Esophagus mucosa (tissue), 1 donor: ENCODE data around the gene TGOLN2. TPM values are rescaled to one million over a fixed set of nuclear protein-coding genes. Genes with fewer than 3 reads are reported as not detected.

ENCODE experiments used
- ATAC-seq: fragments of 200-7000 bp; cut with Tn5 transposase; one replicate; pipeline ENCODE4 v1.9.1; 2020
- total RNA-seq: library from RNA; stranded (reverse); gene quantifications from one replicate; pipeline ENCODE4 v1.2.4, GENCODE V29; 2023
- donor health status: DM: yes; HTN: yes; CAD: no.

Gene TGOLN2
- total RNA-seq, 1 donor from 2014 or later = 31.0 TPM

- peak; percentile 20 for ATAC-seq
Measured at GRCh38 chr2:85308896-85309555, 18.8 kb downstream of the TGOLN2 start.

- ATAC-seq = no peak
Measured at GRCh38 chr2:85308201-85308600, 19.6 kb downstream of the TGOLN2 start.

- ATAC-seq = no peak
Measured at GRCh38 chr2:85307527-85307897, 20.3 kb downstream of the TGOLN2 start.

DNA sequence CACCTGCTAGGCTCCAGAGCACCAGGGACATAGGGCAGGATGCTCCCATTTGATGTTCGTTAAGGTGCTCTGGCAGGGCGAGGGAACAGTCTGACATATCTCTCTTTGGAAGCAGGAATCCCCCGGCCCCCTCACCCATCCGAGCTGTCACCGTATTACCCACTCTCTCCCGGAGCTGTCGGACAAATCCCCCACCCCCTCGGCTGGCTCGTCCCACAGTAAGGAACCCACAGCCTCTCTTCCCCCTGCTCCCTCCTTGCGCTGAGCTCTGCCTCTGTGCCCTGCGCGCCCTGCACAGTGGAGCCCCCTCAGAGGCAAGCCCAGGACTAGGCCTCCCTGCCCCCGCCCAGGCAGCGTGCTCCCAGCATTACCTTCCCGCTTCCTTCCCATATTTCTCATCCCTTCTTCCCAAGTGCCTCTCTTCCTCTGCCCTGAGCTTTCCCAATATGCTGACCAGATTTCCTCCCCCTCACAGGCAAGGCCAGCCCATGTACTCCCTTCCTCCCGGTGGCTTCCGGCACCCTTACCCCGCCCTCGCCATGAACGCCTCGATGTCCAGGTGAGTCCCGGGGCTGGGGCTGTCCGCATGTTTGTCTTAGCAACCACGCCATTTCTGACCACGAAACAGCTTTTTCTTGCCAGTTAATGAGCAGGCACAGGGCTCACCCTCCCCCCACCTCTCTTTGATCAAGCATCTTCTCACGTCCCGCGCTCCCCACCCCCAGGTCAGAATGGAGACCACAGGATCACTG, 23.8 kb downstream of the TGOLN2 start:
- ATAC-seq = no peak

DNA sequence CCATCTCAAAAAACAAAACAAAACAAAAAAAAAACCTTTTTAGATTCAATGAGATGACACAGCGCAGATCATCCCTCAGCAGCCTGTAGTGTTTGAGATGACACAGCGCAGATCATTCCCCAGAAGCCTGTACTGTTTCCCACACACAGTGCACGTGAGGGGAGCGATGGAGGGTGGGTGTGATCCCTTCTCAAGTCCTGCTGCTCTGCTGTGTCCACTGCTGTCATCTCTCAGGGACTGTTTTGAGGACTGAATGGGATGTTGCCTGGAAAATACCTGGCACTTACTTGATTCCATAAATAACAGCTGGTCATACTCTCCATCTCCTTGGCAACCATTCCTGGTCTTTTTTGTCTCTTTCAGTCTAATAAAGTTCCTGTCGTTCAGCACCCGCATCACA, 25.7 kb downstream of the TGOLN2 start:
- no peak for ATAC-seq

GRCh38 chr2:85291425-85292023, 36.3 kb downstream of the TGOLN2 start:
- no peak for ATAC-seq

GRCh38 chr2:85288244-85288725, 39.5 kb downstream of the TGOLN2 start:
- ATAC-seq = peak; percentile 95

DNA sequence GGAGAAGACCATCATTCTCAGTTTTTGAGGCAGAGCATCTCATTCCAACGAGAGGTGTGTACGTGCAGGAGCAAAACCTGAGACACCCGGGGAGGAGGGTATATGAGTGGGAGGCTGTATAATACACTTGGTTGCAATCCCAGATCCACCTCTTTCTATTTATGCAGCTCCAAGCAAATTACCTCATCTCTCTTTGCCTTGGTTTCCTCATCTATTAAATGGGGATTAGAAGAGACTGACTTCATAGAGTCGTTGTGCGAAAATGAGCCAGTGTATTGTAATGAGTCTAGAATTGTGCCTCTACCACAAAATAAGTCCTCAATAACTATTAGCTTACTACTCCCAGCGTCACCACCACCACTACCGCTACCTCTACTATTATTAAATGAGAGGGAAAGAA, 40.1 kb downstream of the TGOLN2 start:
- peak; percentile 52 for ATAC-seq

- no peak for ATAC-seq
Measured at GRCh38 chr2:85286918-85287317, 40.9 kb downstream of the TGOLN2 start.

- no peak for ATAC-seq
Measured at GRCh38 chr2:85283641-85284040, 44.1 kb downstream of the TGOLN2 start.

DNA sequence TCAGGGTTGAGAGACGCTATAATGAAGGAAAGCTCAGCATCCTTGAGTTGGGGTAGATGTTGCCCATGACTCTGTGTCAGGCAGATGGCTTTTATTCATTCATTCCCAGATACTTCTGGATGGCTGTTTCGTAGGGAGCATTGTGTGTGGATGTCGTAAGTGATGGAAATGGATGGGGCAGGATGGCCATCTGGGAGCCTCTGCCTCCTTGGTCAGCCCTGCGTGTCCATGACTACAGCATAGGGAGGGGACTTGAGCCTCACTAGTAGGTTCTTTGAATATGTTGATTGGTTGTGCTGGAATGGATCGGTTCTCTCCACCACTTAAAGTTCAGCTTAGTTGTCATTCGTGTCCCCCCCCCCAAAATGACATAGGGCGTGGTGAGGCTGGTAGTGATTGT, 44.9 kb downstream of the TGOLN2 start:
- ATAC-seq = no peak

GRCh38 chr2:85281553-85281952, 46.2 kb downstream of the TGOLN2 start:
- no peak for ATAC-seq

GRCh38 chr2:85278361-85278760, 49.4 kb downstream of the TGOLN2 start:
- ATAC-seq = no peak

GRCh38 chr2:85277416-85278158, 50.2 kb downstream of the TGOLN2 start:
- peak; percentile 67 for ATAC-seq

- no peak for ATAC-seq
Measured at GRCh38 chr2:85276571-85277118, 51.1 kb downstream of the TGOLN2 start.

DNA sequence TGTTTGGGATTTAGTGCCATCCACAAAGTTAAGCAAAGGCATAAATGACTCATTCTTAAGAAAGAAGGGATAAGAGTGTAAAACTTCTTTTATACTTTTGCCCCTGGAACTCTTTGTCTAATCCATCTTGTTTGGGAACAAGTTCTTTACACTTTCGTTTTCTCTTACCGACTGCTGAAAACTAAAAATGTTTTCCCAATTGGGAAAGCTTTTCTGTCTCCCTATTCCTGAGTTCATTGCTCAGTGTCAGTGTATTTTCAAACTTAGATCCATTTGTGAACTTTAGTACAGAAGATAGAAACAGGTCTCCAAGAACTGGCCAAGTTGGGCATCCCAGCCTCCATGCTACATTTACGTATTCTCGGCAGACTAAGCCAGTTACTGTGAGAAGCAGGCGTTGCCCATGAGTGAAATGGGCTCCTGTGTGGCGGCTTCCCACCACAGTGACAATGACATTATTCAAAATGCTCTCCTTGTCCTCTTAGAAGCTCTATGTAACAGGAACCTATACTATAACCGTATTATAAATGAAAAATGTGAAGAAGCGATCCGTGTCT, 51.7 kb downstream of the TGOLN2 start:
- ATAC-seq = no peak

GRCh38 chr2:85273738-85274731, 53.8 kb downstream of the TGOLN2 start:
- ATAC-seq = peak; percentile 44

DNA sequence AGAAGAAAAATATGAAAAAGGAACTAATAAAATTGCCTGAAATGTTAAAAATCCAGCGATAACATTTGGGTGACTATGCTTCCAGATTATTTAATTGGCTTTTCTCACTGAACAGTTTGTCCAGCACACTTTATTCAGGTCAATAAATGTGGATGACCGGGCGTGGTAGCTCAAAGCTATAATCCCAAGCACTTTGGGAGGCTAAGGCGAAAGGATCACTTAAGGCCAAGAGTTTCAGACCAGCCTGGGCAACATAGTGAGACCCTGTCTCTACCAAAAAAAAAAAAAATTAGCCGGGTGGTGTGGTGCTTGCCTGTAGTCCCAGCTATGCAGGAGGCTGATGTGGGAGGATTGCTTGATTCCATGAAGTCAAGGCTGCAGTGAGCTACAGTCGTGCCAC, 55.4 kb downstream of the TGOLN2 start:
- no peak for ATAC-seq

GRCh38 chr2:85269959-85270358, 57.8 kb downstream of the TGOLN2 start:
- no peak for ATAC-seq
